Astrocyte of the cerebellum (primary cell): ENCODE measurements around the gene PLG.
"Not testable (repeated sequence)": the region's sequence is repeated elsewhere in the genome, so short reads cannot be mapped to it uniquely, and the experiment has no call there.

Experiments
- DNase-seq: peaks from one replicate; pipeline ENCODE4 v3.0.0-alpha.2; 2011; ENCODE audit warnings: low read depth
- H3K4me3 ChIP-seq: 2 replicates; pipeline ENCODE4 v1.5.1; 2011; ENCODE audit warnings: mild to moderate bottlenecking, low read depth, low read length, moderate library complexity
- in situ Hi-C: cut with HindIII; loops from 2 replicates; pipeline ENCODE4 v1.10.0; 2017; ENCODE audit warnings: low sequenced_read_pairs
- TF ChIP-seq, protein P1 (sequence below): IDR thresholded peaks from 2 replicates; pipeline ENCODE4 v1.5.1; 2012; ENCODE audit warnings: low read length, low read depth, moderate library complexity, mild to moderate bottlenecking; ENCODE audit errors: missing control alignments

The PLG gene

DNA sequence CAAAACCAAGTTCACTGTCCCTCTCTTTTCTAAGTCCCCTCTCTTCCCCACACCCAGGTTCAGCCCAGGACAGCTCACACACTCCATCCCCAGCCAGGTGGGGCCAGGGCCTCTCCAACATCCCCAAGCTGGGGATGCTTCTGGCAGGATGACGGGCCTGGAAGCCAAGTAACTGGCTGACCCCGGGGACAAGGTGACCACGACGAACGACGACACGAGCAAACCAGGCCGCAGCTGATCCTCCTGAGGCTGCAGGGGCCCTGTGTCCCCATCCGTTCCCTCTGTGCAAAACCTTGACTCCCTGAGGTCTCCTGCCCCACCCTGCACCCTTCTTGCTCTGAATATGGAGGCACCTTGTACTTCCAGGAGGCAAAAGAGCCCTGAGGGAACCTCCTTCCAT is 11.6 kb upstream of the PLG start:
- in situ Hi-C loops = no loop called here
- H3K4me3 ChIP-seq = no peak overlapping the region
- DNase-seq = no peak
- TF ChIP-seq, protein P1, sequence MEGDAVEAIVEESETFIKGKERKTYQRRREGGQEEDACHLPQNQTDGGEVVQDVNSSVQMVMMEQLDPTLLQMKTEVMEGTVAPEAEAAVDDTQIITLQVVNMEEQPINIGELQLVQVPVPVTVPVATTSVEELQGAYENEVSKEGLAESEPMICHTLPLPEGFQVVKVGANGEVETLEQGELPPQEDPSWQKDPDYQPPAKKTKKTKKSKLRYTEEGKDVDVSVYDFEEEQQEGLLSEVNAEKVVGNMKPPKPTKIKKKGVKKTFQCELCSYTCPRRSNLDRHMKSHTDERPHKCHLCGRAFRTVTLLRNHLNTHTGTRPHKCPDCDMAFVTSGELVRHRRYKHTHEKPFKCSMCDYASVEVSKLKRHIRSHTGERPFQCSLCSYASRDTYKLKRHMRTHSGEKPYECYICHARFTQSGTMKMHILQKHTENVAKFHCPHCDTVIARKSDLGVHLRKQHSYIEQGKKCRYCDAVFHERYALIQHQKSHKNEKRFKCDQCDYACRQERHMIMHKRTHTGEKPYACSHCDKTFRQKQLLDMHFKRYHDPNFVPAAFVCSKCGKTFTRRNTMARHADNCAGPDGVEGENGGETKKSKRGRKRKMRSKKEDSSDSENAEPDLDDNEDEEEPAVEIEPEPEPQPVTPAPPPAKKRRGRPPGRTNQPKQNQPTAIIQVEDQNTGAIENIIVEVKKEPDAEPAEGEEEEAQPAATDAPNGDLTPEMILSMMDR = no peak

DNA sequence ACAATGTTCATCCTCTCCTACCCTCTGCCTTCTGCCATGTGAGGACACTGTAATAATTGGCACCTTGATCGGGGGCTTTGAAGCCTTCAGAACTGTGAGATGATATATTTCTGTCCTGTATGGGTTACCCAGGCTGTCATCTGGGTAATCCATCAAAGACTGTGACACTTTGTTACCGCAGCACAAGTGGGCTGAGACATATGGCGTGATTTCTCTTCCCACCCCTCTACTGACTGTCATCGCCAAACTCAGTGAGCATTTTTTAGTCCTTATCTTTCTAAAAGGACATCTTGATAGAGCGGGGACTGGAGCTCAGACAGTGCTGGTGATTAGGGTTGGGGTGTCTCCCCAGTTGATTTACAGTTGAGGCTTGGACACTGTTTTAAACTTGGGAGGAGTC is 10.4 kb upstream of the PLG start:
- H3K4me3 ChIP-seq = no peak overlapping the region
- no peak for DNase-seq
- in situ Hi-C loops = no loop called here
- TF ChIP-seq, protein P1 = no peak

DNA sequence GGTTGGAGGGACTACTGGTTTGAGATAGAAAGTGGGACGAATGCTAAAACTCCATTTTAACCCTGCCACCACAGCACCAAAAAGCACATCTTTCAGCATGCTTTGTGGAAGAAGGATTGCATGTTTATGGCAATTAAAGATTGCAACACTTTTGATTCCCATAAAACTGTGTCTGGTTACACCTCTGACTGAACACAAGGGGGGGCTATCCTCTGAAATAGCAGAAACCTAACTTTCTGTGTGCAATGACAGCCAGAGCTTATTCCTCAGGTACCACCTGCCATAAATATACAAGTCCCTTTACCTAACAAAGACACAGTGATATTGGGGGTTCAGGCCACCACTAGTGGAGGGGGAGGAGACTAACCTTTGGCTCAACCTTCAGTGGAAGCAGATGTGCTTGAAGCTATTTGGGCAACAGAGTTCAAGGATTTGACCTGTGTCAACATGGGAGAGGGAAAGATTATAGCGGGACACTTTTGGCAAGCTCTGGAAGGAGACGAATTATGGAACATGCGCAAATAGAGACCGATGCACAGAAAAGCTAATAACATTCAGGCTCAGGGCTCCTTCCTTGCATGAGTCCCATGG is 9.6 kb upstream of the PLG start:
- in situ Hi-C loops = no loop called here
- H3K4me3 ChIP-seq = no peak overlapping the region
- TF ChIP-seq, protein P1 = no peak
- no peak for DNase-seq

DNA sequence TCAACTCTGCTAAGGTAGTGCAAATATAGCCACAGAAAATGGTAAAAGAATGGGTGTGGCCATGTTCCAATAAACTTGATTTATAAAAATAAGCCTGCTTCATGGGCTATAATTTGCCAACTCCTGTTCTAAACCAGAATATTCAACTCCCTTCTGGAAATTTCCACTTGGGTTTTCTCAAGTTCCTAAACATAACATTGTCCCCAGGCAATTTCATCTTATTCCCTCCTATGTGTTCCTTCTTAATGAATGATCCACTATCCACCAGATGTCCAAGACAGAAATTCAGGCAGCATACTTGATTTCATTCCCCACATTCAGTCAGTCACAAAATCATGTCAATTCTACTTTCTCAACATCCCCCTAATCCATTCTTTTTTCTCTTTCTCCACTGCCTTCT is 7.0 kb upstream of the PLG start:
- in situ Hi-C loops, H3K4me3 ChIP-seq: not testable (repeated sequence)
- peak; percentile 1 for DNase-seq

DNA sequence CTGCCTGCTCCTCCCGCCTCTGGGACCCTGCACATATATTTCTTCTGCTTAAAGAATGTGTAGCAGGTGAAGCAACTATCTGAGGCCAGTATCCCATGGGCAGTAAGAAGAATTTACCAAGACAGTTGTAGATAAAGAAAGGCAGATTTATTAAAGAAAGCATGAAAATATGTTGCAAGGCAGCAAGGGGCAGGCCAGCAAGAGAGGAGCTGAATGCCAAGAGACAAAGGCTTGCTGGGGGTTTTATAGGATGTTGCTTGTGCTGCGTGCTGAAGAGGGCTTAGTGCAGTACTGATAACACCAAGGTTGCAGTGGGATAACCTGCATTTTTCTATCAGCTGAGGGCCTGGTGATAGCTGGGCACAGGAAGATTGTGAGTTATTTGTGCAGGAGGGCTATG is 6.4 kb upstream of the PLG start:
- in situ Hi-C loops, H3K4me3 ChIP-seq, DNase-seq: not testable (repeated sequence)

DNA sequence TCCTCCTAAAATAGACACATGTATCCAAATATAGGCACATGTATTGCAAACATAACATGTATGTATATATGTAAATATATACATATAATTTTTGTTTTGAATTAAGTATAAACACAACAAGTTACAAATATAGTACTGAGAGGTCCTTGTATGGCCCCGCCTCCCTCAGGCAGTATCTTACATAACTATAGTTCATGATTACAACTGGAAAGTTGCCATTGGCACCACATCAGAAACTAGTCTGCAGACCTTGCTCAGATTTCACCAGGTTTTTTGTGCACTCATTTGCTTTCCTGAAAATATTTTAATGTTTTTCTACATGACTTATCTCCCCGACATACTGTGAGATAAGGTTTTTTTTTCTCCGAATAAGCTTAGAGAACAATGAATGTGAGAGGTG is 5.2 kb upstream of the PLG start:
- in situ Hi-C loops, H3K4me3 ChIP-seq, DNase-seq: not testable (repeated sequence)

DNA sequence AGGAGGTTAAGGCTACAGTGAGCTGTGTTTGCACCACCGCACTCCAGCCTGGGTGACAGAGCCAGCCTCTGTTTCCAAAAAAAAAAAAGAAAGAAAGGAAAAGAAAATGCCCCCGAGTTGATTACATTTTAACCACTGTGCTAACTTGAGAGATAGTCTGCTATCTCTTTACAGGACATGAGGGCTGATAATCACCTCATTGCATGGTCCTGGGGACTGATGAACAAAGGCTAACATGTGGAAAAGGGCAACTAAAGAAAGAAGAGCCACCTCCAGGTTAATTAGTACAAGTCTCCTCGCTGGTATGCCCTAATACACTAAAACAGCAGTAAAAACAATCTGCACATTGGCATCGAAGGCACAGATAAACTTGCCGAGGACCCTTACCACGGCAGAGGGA is 4.2 kb upstream of the PLG start:
- no peak overlapping the region for H3K4me3 ChIP-seq
- no peak for DNase-seq
- TF ChIP-seq, protein P1 = no peak
- in situ Hi-C loops = no loop called here

DNA sequence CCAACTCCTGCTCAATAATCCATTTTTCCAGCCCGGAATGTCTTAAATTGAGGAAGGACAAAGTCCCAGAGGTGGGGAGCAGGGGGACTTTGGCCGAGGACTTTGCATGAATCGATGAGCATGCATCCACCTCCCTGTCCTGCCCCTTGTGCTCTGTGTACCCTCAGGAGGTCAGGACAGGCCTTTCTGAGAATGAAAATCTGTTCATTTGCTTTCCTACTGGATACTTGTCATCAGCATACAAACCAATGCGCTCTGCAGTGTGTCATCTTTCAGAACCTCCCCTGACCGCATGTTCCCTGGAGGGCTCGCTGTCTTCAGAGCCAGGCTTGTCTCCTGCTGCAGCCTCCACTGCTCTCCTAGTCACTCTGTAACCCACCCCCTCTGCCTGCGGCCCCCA is 2.6 kb downstream of the PLG start:
- in situ Hi-C loops, DNase-seq, H3K4me3 ChIP-seq: not testable (repeated sequence)

DNA sequence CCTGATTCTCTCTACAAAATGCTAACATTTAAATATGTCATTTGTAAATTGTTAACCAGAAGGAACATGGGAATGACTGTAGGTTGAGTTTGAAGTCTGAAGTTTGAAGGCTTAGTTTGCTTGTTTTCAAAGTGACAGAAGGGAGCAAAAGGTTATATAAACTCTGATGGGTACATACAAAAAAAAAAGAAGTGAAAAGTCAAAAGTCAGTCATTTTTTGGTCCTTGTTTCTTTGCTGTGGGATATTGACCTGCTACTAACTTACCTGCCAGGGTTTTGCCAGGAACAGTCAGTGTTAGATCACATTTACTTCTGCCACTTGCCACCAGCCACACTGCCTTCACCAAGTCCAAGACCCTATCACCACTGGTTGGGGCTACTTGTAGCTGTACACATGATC is 6.9 kb downstream of the PLG start:
- in situ Hi-C loops, H3K4me3 ChIP-seq: not testable (repeated sequence)

More for the DNA sequence above, 6.9 kb downstream of the PLG start:
- DNase-seq = not testable (repeated sequence)
